DMS 273 (cell line): Measurements from ENCODE around the gene PDE11A.
"Not testable (repeated sequence)": the region's sequence is repeated elsewhere in the genome, so short reads cannot be mapped to it uniquely, and the experiment has no call there.

Experiments
- DNase-seq: peaks from one replicate; lab custom pipeline; 2025; ENCODE audit not compliant: unreplicated experiment; lab: John Stamatoyannopoulos, UW

The PDE11A gene

GRCh38 chr2:178072383-178073301, at the start of gene PDE11A:
PDE11A (minus strand) TSS chr2:178072777; CDS start chr2:178072437, 340 bp downstream.
- DNase-seq, result peak; percentile 85

GRCh38 chr2:178119179-178119922, 46.8 kb upstream of the PDE11A start:
- peak; percentile 91 for DNase-seq

GRCh38 chr2:178117725-178118124, 45.1 kb upstream of the PDE11A start:
- no peak for DNase-seq

- no peak for DNase-seq
Observed at GRCh38 chr2:178115271-178115670, 42.7 kb upstream of the PDE11A start.

- DNase-seq, result no peak
Observed at GRCh38 chr2:178114462-178114861, 41.9 kb upstream of the PDE11A start.

- DNase-seq, result peak; percentile 96
Observed at GRCh38 chr2:178112202-178113152, 39.9 kb upstream of the PDE11A start, which contains the start of gene RBM45. RBM45 (plus strand) TSS chr2:178112437; CDS start chr2:178112547, 110 bp downstream.

- DNase-seq, result no peak
Observed at GRCh38 chr2:178111743-178112142, 39.2 kb upstream of the PDE11A start.

- peak; percentile 4 for DNase-seq
Observed at GRCh38 chr2:178110681-178111080, 38.1 kb upstream of the PDE11A start.

GRCh38 chr2:178109813-178110212, 37.2 kb upstream of the PDE11A start:
- peak; percentile 76 for DNase-seq

GRCh38 chr2:178108176-178108575, 35.6 kb upstream of the PDE11A start:
- no peak for DNase-seq

- no peak for DNase-seq
Observed at GRCh38 chr2:178106053-178106452, 33.5 kb upstream of the PDE11A start.

GRCh38 chr2:178105566-178105965, 33.0 kb upstream of the PDE11A start:
- no peak for DNase-seq

GRCh38 chr2:178101321-178102079, 28.9 kb upstream of the PDE11A start:
- DNase-seq, result no peak

GRCh38 chr2:178093471-178093870, 20.9 kb upstream of the PDE11A start:
- no peak for DNase-seq

- no peak for DNase-seq
Observed at GRCh38 chr2:178088774-178089270, 16.2 kb upstream of the PDE11A start.

GRCh38 chr2:178084273-178084672, 11.7 kb upstream of the PDE11A start:
- no peak for DNase-seq

GRCh38 chr2:178082408-178083045, 9.9 kb upstream of the PDE11A start:
- DNase-seq, result no peak

GRCh38 chr2:178079279-178079678, 6.7 kb upstream of the PDE11A start:
- not testable (repeated sequence) for DNase-seq

- DNase-seq, result no peak
Observed at GRCh38 chr2:178076130-178076529, 3.6 kb upstream of the PDE11A start.
